K562 (cell line): ENCODE data around the gene MAGI1. TPM values are rescaled to one million over a fixed set of nuclear protein-coding genes. Genes with fewer than 3 reads are reported as not detected.

Source experiments
- ATAC-seq: fragments of 200-7000 bp; cut with Tn5 transposase; 3 replicates; pipeline ENCODE4 v1.9.1; 2020; ENCODE audit warnings: moderate library complexity
- BruUV-seq: library from RNA; stranded (reverse); fragments of 400-500 nt; replicated peaks from 2 replicates; lab custom pipeline; 2021; lab: Mats Ljungman, UMichigan
- CTCF ChIA-PET: fragments of 300-600 bp; formaldehyde crosslinking; extraction: SDS; loops from one replicate; lab custom pipeline; 2021; ENCODE audit warnings: low intra/inter-chr PET ratio; lab: Yijun Ruan, JAX
- POLR2A ChIA-PET: fragments of 300-600, 350-650 bp; sonication (Branson Sonifier 250); formaldehyde crosslinking; extraction: SDS; loops from one replicate; lab custom pipeline; 2021; ENCODE audit warnings: antibody characterized with exemption, inconsistent platforms; lab: Yijun Ruan, JAX
- DNase-seq, 4 experiments: peaks; one replicate each; pipeline versions ENCODE4 v3.0.0 to v3.0.0-alpha.2; 2011 to 2018; ENCODE audit warnings: low spot score in 3 of 4, mixed read lengths in 3 of 4; ENCODE audit errors: extremely low read depth in 1 of 4
- FAIRE-seq: peaks from 2 replicates; lab custom pipeline; 2011; peaks lifted over from hg19 to GRCh38; lab: Jason Lieb, UNC
- H2AFZ ChIP-seq: 2 replicates; pipeline ENCODE4 v1.6.0; 2011; ENCODE audit warnings: low read depth, low read length, control low read depth, inconsistent platforms
- H3K27ac ChIP-seq: fragments of 200-600 bp; 3 replicates; pipeline ENCODE4 v1.8.0; 2011; ENCODE audit warnings: low read depth, mild to moderate bottlenecking, control low read depth, inconsistent platforms, low read length, moderate library complexity, mixed read lengths; ENCODE audit errors: extremely low read depth
- H3K27me3 ChIP-seq, 2 experiments: fragments of 300-600 bp in 1 of 2; 2 replicates in 1 of 2; 3 replicates in 1 of 2; pipeline versions ENCODE4 v1.6.0 to v1.8.0; 2011; ENCODE audit warnings: inconsistent platforms in 2 of 2, low read length in 2 of 2, mild to moderate bottlenecking in 1 of 2, mixed read lengths in 1 of 2, moderate library complexity in 1 of 2; ENCODE audit not compliant: control insufficient read depth in 2 of 2, insufficient read depth in 2 of 2
- H3K36me3 ChIP-seq: fragments of 300-600 bp; 3 replicates; pipeline ENCODE4 v1.8.0; 2011; ENCODE audit warnings: mild to moderate bottlenecking, low read length, inconsistent platforms; ENCODE audit not compliant: control insufficient read depth, insufficient read depth
- H3K4me1 ChIP-seq, 2 experiments: fragments of 200-600 bp in 1 of 2; replicated peaks in 1 of 2; 2 replicates in 1 of 2; 3 replicates in 1 of 2; pipeline versions ENCODE4 v1.5.1 to v1.8.0; 2011; ENCODE audit warnings: inconsistent platforms in 2 of 2, low read length in 2 of 2, mild to moderate bottlenecking in 1 of 2, mixed read lengths in 1 of 2, moderate library complexity in 1 of 2; ENCODE audit not compliant: control insufficient read depth in 2 of 2, insufficient read depth in 2 of 2
- H3K4me2 ChIP-seq: 2 replicates; pipeline ENCODE4 v1.6.1; 2011; ENCODE audit warnings: low read length, control low read depth, inconsistent platforms, mixed read lengths; ENCODE audit not compliant: insufficient read depth
- H3K4me3 ChIP-seq: fragments of 200-600 bp; sonication (generic), shearing (Covaris generic); 2 replicates; pipeline ENCODE4 v1.5.1; 2016; ENCODE audit warnings: control low read depth, inconsistent platforms
- H3K79me2 ChIP-seq: fragments of 200-600 bp; 3 replicates; pipeline ENCODE4 v1.8.0; 2011; ENCODE audit warnings: low read length, inconsistent platforms; ENCODE audit not compliant: control insufficient read depth, insufficient read depth
- H3K9ac ChIP-seq, 2 experiments: 2 replicates each; pipeline versions ENCODE4 v1.6.0 to v1.6.1; 2011; ENCODE audit warnings: low read depth in 2 of 2, low read length in 2 of 2, control low read depth in 1 of 2, inconsistent platforms in 1 of 2, mild to moderate bottlenecking in 1 of 2, mixed read lengths in 1 of 2; ENCODE audit not compliant: insufficient read depth in 1 of 2
- H3K9me1 ChIP-seq: one replicate; pipeline ENCODE4 v1.6.0; 2011; ENCODE audit warnings: inconsistent platforms, mild to moderate bottlenecking, low read length, moderate library complexity; ENCODE audit not compliant: control insufficient read depth, insufficient read depth
- H3K9me3 ChIP-seq: replicated peaks from 2 replicates; pipeline ENCODE4 v1.5.1; 2011; ENCODE audit warnings: low read depth, low read length, inconsistent platforms; ENCODE audit not compliant: control insufficient read depth, insufficient read depth
- H4K20me1 ChIP-seq: replicated peaks from 2 replicates; pipeline ENCODE4 v1.6.1; 2011; ENCODE audit warnings: low read length, inconsistent platforms, mixed read lengths; ENCODE audit not compliant: control insufficient read depth, insufficient read depth
- HDAC3 ChIP-seq: fragments of 450-650 bp; IDR thresholded peaks from 2 replicates; pipeline ENCODE4 v1.6.1; 2018; ENCODE audit warnings: borderline replicate concordance, mild to moderate bottlenecking, moderate library complexity; ENCODE audit not compliant: partially characterized antibody
- KDM1A ChIP-seq, 2 experiments: fragments of 450-650 bp; IDR thresholded peaks; 2 replicates each; pipeline ENCODE4 v1.6.1; 2016; ENCODE audit warnings: mild to moderate bottlenecking in 2 of 2
- PHB ChIP-seq: fragments of 250-450 bp; sonication (Bioruptor Pico); IDR thresholded peaks from 2 replicates; pipeline ENCODE4 v1.5.0; 2021
- POLR2G ChIP-seq: fragments of 200-400 bp; formaldehyde crosslinking; IDR thresholded peaks from 2 replicates; pipeline ENCODE4 v1.6.1; 2017; ENCODE audit warnings: low read depth, mild to moderate bottlenecking, antibody characterized with exemption, low read length, moderate library complexity
- RAD51 ChIP-seq: fragments of 450-650 bp; IDR thresholded peaks from 2 replicates; pipeline ENCODE4 v1.7.1; 2016; ENCODE audit warnings: low read depth, mild to moderate bottlenecking, borderline replicate concordance
- ZNF764 ChIP-seq: fragments of 250-450 bp; sonication (Bioruptor Pico); IDR thresholded peaks from 2 replicates; pipeline ENCODE4 v1.4.0; 2020; ENCODE audit warnings: low read depth, mild to moderate bottlenecking, moderate library complexity
- WGBS: fragments of 100-300 bp; shearing (Covaris generic); methylation state at CpG from one replicate; pipeline ENCODE4 v1.1.6; 2016; ENCODE audit warnings: low coverage, mixed read lengths; ENCODE audit not compliant: insufficient coverage; ENCODE audit errors: missing lambda C conversion rate; 5-methylcytosine and 5-hydroxymethylcytosine counted together
- in situ Hi-C: fragments of 300-500 bp; cut with MboI; formaldehyde crosslinking; loops from 4 replicates; pipeline ENCODE4 v1.15.0; 2018; ENCODE audit warnings: inconsistent platforms, mixed read lengths
- intact Hi-C: fragments of 100-400 bp; cut with micrococcal nuclease; formaldehyde crosslinking; loops from 2 replicates; pipeline ENCODE4 v1.14.2; 2022
- polyA plus RNA-seq, 8 experiments: library from polyadenylated mRNA; depleted of rRNA in 4 of 8; stranded (reverse) in 5 of 8; unstranded in 3 of 8; fragments of >200 nt; fragmentation: Nextera tagmentation in 2 of 8; fragmentation: Illumina TruSeq in 1 of 8; extraction: Ambion mirVana in 2 of 8; extraction: Trizol in 1 of 8; gene quantifications; 2 replicates each; pipeline versions ENCODE4 v1.2.1 to v1.2.3, GENCODE V29; 2011 to 2014; ENCODE audit warnings: inconsistent platforms in 1 of 8, missing spikeins in 1 of 8
- total RNA-seq, 7 experiments: library from RNA; depleted of rRNA in 6 of 7; stranded (reverse); fragments of >200 nt in 6 of 7; fragmentation: Illumina TruSeq in 2 of 7; extraction: Trizol in 2 of 7; gene quantifications; 2 replicates each; pipeline versions ENCODE4 v1.2.1 to v1.2.3, GENCODE V29; 2011 to 2021; ENCODE audit warnings: low replicate concordance in 1 of 7
- TF ChIP-seq, protein P1 (sequence below), 2 experiments: fragments of 450-650 bp; IDR thresholded peaks; 2 replicates each; pipeline ENCODE4 v1.6.1; 2016; ENCODE audit warnings: mild to moderate bottlenecking in 2 of 2, borderline replicate concordance in 1 of 2, low read depth in 1 of 2, moderate library complexity in 1 of 2

The MAGI1 gene
- total and polyA plus RNA-seq, 9 of the 15 experiments (the other 6 are each of a cell fraction or from before 2014, with no cell fraction given), result 7.8 to 59.4 (median 43.2) TPM

DNA sequence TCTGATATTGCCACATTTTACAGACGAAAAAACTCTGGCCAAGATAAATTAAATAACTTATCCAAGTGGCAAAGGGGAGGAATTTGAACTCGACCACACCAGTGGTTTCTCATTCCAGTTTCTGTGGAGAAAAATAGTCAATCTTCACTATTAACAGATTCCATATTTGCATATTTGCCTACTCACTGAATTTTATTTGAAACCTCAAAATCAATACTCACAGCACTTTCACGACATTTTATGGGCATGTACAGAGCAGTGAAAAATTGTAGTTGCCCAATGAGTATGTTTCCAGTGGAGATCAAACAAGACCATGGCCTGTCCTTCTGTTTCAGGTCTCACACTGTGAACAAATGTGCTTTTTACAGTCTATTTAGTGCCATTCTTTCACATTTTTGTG, 374.3 kb downstream of the MAGI1 start:
- H3K36me3 ChIP-seq, result no peaks in the 10 kb centered on the region
- peak overlapping the region; percentile 74 for H2AFZ ChIP-seq
- H3K4me3 ChIP-seq, result no peak overlapping the region
- ATAC-seq (no peak), DNase-seq (no peak), FAIRE-seq (no peak)
- H4K20me1 ChIP-seq, result no peaks in the 10 kb centered on the region
- H3K4me1 ChIP-seq, result peaks cover 0 to 16% of the 10 kb centered on the region in 2 experiments; a peak in 2 of 5 replicates
- CTCF ChIA-PET, result no interaction called here
- H3K27me3 ChIP-seq, result no peaks in the 10 kb centered on the region
- WGBS, result 47% methylated on average over 3 of the region's 3 CpGs
- no TSS peak for BruUV-seq
- no peak for TF ChIP-seq PHB (CRISPR knock-in tag)
- no peak for TF ChIP-seq HDAC3
- no peak for TF ChIP-seq RAD51
- TF ChIP-seq ZNF764 (CRISPR knock-in tag), result no peak
- TF ChIP-seq KDM1A (IDR thresholded peaks at IDR 0.05), result no peak
- no peak for TF ChIP-seq POLR2G
- TF ChIP-seq, protein P1, sequence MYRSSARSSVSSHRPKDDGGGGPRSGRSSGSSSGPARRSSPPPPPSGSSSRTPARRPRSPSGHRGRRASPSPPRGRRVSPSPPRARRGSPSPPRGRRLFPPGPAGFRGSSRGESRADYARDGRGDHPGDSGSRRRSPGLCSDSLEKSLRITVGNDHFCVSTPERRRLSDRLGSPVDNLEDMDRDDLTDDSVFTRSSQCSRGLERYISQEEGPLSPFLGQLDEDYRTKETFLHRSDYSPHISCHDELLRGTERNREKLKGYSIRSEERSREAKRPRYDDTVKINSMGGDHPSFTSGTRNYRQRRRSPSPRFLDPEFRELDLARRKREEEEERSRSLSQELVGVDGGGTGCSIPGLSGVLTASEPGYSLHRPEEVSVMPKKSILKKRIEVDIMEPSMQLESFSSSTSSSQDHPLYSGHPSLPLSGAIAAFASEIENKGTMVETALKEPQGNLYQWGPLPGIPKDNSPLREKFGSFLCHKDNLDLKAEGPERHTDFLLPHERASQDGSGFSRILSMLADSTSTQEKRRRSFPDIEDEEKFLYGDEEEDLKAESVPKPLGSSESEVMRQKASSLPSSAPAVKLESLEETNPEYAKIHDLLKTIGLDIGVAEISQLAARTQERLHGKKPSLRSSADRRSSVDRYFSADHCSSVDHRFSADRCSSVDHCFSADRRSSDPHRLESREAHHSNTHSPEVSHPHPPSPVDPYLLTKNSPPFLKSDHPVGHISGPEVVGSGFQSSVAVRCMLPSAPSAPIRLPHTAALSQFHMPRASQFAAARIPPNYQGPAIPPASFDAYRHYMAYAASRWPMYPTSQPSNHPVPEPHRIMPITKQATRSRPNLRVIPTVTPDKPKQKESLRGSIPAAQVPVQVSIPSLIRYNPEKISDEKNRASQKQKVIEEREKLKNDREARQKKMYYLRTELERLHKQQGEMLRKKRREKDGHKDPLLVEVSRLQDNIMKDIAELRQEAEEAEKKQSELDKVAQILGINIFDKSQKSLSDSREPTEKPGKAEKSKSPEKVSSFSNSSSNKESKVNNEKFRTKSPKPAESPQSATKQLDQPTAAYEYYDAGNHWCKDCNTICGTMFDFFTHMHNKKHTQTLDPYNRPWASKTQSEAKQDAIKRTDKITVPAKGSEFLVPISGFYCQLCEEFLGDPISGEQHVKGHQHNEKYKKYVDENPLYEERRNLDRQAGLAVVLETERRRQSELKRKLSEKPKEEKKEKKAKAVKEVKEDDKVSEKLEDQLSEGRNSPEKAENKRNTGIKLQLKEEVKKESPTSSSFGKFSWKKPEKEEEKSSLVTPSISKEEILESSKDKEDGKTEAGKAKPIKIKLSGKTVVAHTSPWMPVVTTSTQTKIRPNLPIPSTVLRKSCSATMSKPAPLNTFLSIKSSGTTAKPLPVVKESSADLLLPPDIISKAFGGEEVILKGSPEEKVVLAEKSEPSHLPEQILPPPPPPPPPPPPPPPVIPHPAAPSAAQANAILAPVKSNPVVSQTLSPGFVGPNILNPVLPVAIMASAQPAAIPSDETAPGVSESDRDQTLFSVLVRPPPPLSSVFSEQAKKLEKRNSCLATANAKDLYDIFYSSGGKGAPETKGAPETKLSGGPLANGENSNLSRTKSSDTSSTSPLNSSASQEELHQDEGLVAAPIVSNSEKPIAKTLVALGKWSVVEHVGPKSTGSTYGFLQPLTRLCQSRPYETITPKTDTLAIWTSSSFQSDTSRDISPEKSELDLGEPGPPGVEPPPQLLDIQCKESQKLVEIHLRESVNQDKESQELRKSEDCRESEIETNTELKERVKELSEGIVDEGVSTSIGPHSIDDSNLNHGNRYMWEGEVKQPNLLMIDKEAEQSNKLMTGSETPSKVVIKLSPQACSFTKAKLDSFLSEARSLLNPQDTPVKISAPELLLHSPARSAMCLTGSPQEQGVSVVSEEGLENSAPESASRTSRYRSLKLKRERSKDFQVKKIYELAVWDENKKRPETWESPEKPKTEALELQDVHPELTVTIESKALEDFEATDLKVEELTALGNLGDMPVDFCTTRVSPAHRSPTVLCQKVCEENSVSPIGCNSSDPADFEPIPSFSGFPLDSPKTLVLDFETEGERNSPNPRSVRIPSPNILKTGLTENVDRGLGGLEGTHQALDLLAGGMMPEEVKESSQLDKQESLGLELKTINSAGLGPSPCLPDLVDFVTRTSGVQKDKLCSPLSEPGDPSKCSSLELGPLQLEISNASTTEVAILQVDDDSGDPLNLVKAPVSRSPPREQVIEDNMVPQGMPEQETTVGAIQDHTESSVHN (IDR thresholded peaks at IDR 0.05; ENCODE audit: borderline replicate concordance in 1 of 2, low read depth in 1 of 2), result no peak
- no peaks in the 10 kb centered on the region for H3K9me1 ChIP-seq
- intact Hi-C loops, result loop anchor here (10.0 kb wide), 1 partner anchor 320 kb away; no protein-coding TSS in a partner anchor
- no peak overlapping the region for H3K9ac ChIP-seq
- 0 out of 3 replicates have a peak overlapping the region, but pooled peaks have one; percentile 21 for H3K27ac ChIP-seq
- H3K4me2 ChIP-seq, result no peak overlapping the region
- in situ Hi-C loops, result loop anchor here (25.0 kb wide), 1 partner anchor 1348 kb away; no protein-coding TSS in a partner anchor
- POLR2A ChIA-PET, result interaction anchor here (0.9 kb wide), 1 partner anchor 8 kb away, joined by 4 read pairs; no protein-coding TSS in a partner anchor
- no peaks in the 10 kb centered on the region for H3K9me3 ChIP-seq
- no peaks in the 10 kb centered on the region for H3K79me2 ChIP-seq
